Measurements from ENCODE around the gene TTI1. TPM values are rescaled to one million over a fixed set of nuclear protein-coding genes. Genes with fewer than 3 reads are reported as not detected.
"Not testable (repeated sequence)": the region's sequence is repeated elsewhere in the genome, so short reads cannot be mapped to it uniquely, and the experiment has no call there.

Gene TTI1
- total RNA-seq, 1 experiment from 2014 or later = 26.6 TPM

GRCh38 chr20:38011696-38012095 lies 21.6 kb downstream of the TTI1 start:
- ATAC-seq (no peak), DNase-seq (ENCODE audit: low read depth, low spot score) (no peak)
- ChIA-PET CTCF (no interaction called here), POLR2A (no interaction called here)
- Histone ChIP-seq H3K36me3 (ENCODE audit: control insufficient read depth, insufficient read depth, low read length) (peaks cover 15% of the 10 kb centered on the region), H3K4me1 (ENCODE audit: control insufficient read depth, insufficient read depth, low read length) (no peaks in the 10 kb centered on the region), H3K9me3 (ENCODE audit: control insufficient read depth, insufficient read depth, low read depth, low read length) (no peaks in the 10 kb centered on the region; the same call in 1 of the 2 replicates), H3K4me3 (ENCODE audit: low read depth in 2 of 2, low read length in 2 of 2) (no peak overlapping the region), H3K27ac (ENCODE audit: low read length) (no peak overlapping the region), H3K27me3 (ENCODE audit: control insufficient read depth, insufficient read depth, low read length) (no peaks in the 10 kb centered on the region)
- intact Hi-C loops (cut with micrococcal nuclease; ENCODE audit: unreplicated experiment) = no loop called here
- in situ Hi-C loops (cut with HindIII; ENCODE audit: low pct_unique_long_range_greater_than_20kb, low sequenced_read_pairs) = no loop called here
- TSS peak; percentile 52 for BruUV-seq (replicated peaks)
- no peak for TF ChIP-seq CTCF (IDR thresholded peaks at IDR 0.05)
- TF ChIP-seq SIN3A (IDR thresholded peaks at IDR 0.05; ENCODE audit: borderline replicate concordance, insufficient read depth, low read depth, low read length) = no peak
- TF ChIP-seq TCF7L2 (IDR thresholded peaks at IDR 0.05; ENCODE audit: low read depth, low read length) = no peak
- no peak for TF ChIP-seq POLR2AphosphoS5 (IDR thresholded peaks at IDR 0.05; ENCODE audit: low read depth, low read length)
- no peak for TF ChIP-seq REST (IDR thresholded peaks at IDR 0.05; ENCODE audit: insufficient read depth in 1 of 2, low read depth in 2 of 2, low read length in 1 of 2)

- H3K9me3 ChIP-seq (ENCODE audit: control insufficient read depth, insufficient read depth, low read depth, low read length); in situ Hi-C loops (cut with HindIII; ENCODE audit: low pct_unique_long_range_greater_than_20kb, low sequenced_read_pairs); H3K27me3 ChIP-seq (ENCODE audit: control insufficient read depth, insufficient read depth, low read length); DNase-seq (ENCODE audit: low read depth, low spot score); POLR2A ChIA-PET; H3K27ac ChIP-seq (ENCODE audit: low read length); H3K4me1 ChIP-seq (ENCODE audit: control insufficient read depth, insufficient read depth, low read length); BruUV-seq (replicated peaks); CTCF ChIA-PET; intact Hi-C loops (cut with micrococcal nuclease; ENCODE audit: unreplicated experiment); H3K4me3 ChIP-seq (ENCODE audit: low read depth in 2 of 2, low read length in 2 of 2); ATAC-seq: not testable (repeated sequence)
- H3K36me3 ChIP-seq (ENCODE audit: control insufficient read depth, insufficient read depth, low read length) = peaks cover 15% of the 10 kb centered on the region
Observed at GRCh38 chr20:38009416-38009815, 23.8 kb downstream of the TTI1 start.

GRCh38 chr20:38008233-38008944 lies 24.9 kb downstream of the TTI1 start:
- Histone ChIP-seq H3K27me3 (ENCODE audit: control insufficient read depth, insufficient read depth, low read length) (no peaks in the 10 kb centered on the region), H3K27ac (ENCODE audit: low read length) (no peak overlapping the region), H3K9me3 (ENCODE audit: control insufficient read depth, insufficient read depth, low read depth, low read length) (no peaks in the 10 kb centered on the region), H3K4me1 (ENCODE audit: control insufficient read depth, insufficient read depth, low read length) (no peaks in the 10 kb centered on the region), H3K4me3 (ENCODE audit: low read depth in 2 of 2, low read length in 2 of 2) (no peak overlapping the region), H3K36me3 (ENCODE audit: control insufficient read depth, insufficient read depth, low read length) (peaks cover 9% of the 10 kb centered on the region)
- intact Hi-C loops (cut with micrococcal nuclease; ENCODE audit: unreplicated experiment) (no loop called here), in situ Hi-C loops (cut with HindIII; ENCODE audit: low pct_unique_long_range_greater_than_20kb, low sequenced_read_pairs) (no loop called here)
- DNase-seq (ENCODE audit: low read depth, low spot score) (no peak), ATAC-seq (no peak)
- TF ChIP-seq SIN3A (IDR thresholded peaks at IDR 0.05; ENCODE audit: borderline replicate concordance, insufficient read depth, low read depth, low read length) = no peak
- no peak for TF ChIP-seq REST (IDR thresholded peaks at IDR 0.05; ENCODE audit: insufficient read depth in 1 of 2, low read depth in 2 of 2, low read length in 1 of 2)
- no peak for TF ChIP-seq POLR2AphosphoS5 (IDR thresholded peaks at IDR 0.05; ENCODE audit: low read depth, low read length)
- TF ChIP-seq CTCF (IDR thresholded peaks at IDR 0.05) = no peak
- TF ChIP-seq TCF7L2 (IDR thresholded peaks at IDR 0.05; ENCODE audit: low read depth, low read length) = no peak
- ChIA-PET POLR2A (no interaction called here), CTCF (no interaction called here)
- BruUV-seq (replicated peaks) = no TSS peak

Data from Panc1 (cell line).